AG09309 (cell line): ENCODE measurements around the gene KIRREL1.

Experiments
- DNase-seq: peaks from one replicate; pipeline ENCODE4 v3.0.0-alpha.2; 2010; ENCODE audit warnings: low read depth
- H3K4me3 ChIP-seq: 2 replicates; pipeline ENCODE4 v1.5.1; 2011; ENCODE audit warnings: mild to moderate bottlenecking, low read depth, low read length, moderate library complexity; ENCODE audit not compliant: control insufficient read depth
- TF ChIP-seq, protein P1 (sequence below): IDR thresholded peaks from 2 replicates; pipeline ENCODE4 v1.5.1; 2011; ENCODE audit warnings: mild to moderate bottlenecking, low read depth, low read length, inconsistent platforms; ENCODE audit not compliant: insufficient read depth, control insufficient read depth; ENCODE audit errors: missing control alignments

Gene KIRREL1

DNA sequence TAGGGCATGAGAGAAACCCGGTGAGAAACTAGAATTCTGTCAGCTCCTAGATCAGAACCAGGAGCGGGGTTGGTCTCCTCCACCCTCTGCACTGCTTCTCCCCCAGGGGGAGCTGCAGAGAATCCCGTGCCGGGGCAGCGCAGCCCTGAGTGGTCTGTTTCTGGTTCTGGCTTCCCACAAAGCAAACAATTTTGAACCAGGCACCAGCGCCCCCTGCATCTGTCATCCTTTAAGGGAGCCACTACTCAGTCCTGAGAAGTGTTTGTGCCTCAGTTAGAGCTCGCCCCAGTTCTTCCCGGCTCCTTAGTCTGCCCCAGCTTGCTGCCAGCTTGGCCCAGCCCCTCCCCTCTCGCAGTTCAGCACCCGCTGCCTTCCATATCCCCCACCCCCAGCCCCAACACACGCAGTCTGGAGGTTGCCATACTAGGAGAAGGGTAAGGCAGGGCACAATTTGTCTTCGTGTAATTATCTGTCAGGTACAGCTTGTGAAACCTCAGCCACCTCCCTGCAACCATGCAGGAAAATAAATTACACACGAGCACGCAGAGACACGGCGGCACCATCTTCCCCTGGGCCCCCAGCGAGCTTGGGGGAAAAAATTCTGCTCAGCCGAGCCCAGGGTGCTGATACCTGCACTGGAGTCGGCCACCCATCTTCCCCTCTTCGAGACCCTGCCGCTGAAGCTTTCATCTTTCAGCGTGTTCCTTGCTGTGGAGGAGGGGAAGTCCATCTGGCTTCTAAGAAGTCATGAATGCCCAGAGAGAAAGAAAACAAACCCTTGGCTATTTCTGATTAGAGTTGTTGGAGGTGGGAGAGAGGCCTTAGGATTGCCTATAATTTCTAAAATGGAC lies 124.6 kb downstream of the KIRREL1 start:
- H3K4me3 ChIP-seq = no peak overlapping the region
- TF ChIP-seq, protein P1, sequence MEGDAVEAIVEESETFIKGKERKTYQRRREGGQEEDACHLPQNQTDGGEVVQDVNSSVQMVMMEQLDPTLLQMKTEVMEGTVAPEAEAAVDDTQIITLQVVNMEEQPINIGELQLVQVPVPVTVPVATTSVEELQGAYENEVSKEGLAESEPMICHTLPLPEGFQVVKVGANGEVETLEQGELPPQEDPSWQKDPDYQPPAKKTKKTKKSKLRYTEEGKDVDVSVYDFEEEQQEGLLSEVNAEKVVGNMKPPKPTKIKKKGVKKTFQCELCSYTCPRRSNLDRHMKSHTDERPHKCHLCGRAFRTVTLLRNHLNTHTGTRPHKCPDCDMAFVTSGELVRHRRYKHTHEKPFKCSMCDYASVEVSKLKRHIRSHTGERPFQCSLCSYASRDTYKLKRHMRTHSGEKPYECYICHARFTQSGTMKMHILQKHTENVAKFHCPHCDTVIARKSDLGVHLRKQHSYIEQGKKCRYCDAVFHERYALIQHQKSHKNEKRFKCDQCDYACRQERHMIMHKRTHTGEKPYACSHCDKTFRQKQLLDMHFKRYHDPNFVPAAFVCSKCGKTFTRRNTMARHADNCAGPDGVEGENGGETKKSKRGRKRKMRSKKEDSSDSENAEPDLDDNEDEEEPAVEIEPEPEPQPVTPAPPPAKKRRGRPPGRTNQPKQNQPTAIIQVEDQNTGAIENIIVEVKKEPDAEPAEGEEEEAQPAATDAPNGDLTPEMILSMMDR = peak; percentile 63
- no peak for DNase-seq

DNA sequence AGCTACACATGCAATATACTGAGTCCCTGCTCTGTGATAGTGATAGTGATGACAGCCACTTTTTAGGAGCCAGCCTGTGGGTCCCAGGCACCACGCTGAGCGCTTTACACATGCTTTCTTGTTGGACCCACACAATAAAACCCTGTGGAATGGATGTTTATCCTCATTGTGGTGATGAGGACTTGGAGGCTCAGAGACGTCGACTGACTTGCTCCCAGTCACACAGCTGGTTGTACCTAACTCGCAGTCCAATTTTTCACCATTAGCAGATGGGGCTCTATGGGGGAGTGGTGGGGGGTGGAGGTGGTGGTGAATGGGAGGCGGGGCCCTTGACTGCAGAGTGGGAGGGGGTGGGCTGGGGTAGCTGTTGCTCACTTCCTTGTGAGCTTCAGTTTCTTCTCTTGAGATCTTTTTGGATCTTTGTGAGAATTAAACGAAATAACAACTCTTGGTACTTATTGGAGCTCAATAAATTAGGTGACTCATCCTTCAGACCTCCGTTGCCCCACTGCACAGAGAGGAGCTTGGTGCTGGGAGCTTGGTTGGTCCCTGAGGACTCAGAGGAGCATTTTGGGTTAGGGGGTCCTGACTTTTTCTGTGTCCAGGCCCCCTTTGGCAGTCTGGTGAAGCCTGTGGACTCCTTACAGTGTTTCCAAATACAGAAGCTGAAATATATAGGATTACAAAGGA lies 125.4 kb downstream of the KIRREL1 start:
- H3K4me3 ChIP-seq = no peak overlapping the region
- TF ChIP-seq, protein P1 = no peak
- no peak for DNase-seq

DNA sequence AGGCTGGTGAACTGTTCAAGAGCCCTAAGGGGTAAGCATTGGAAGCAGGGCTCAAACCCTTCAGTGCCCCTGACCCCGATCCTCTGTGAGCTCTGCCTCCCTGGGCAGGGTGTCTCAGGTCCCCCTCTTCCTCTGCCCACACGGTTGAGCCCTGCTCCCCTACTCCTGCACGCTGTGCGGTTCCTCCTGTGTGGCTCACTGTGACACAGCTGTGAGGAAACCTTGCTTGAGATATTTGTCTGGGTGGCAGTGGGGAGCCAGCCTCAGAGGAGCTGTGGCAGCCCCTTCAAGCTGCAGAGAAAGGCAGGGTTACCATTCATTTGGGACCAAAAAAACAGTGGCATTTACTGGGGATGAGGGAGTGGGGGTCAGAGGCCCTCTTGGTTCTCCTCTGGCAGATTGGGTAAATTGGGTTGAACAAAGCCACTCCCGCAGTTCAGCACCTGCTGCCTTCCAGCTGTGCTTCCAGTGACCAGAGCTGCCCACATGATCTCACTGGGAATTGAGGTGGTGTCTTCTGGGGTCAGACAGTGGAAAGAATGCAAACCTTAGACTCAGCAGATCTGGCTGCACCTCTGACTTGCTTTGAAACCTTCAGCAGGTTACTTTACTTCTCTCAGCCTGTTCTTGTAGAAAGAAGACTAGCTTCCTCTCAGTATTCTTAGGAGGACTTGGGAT lies 126.7 kb downstream of the KIRREL1 start:
- TF ChIP-seq, protein P1 = no peak
- H3K4me3 ChIP-seq = no peak overlapping the region
- DNase-seq = no peak

DNA sequence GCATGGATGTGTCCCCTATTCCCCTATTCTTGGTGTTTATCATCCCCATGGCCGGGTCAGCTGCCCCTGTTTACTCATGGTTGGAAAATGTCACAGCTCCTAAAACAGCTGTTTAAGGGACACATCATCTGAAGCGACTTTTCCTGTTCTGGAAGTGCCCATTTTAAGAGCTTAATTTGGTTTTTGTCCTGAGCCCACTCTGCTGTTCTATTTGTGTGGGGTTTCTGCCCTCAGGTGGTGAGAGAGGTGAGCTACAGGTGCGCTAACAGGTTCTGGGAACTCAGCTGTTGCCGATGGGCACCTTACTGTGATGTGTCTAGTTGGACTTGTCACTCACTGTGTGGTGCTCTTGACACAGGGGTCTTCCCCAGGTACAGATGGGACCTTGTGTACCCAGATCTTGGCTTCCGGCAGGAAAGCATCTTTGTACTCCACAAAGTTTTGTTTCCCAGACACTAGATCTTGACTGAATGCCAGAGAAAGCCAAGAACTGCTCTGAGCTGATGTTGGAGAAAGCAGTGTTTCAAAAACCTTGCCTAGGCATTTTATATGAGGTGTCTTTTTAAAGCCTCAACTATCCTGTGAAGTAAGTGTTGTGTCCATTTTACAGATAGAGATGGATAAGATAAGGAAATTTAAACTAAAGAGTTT lies 128.3 kb downstream of the KIRREL1 start:
- no peak overlapping the region for H3K4me3 ChIP-seq
- no peak for DNase-seq
- TF ChIP-seq, protein P1 = peak; percentile 63

DNA sequence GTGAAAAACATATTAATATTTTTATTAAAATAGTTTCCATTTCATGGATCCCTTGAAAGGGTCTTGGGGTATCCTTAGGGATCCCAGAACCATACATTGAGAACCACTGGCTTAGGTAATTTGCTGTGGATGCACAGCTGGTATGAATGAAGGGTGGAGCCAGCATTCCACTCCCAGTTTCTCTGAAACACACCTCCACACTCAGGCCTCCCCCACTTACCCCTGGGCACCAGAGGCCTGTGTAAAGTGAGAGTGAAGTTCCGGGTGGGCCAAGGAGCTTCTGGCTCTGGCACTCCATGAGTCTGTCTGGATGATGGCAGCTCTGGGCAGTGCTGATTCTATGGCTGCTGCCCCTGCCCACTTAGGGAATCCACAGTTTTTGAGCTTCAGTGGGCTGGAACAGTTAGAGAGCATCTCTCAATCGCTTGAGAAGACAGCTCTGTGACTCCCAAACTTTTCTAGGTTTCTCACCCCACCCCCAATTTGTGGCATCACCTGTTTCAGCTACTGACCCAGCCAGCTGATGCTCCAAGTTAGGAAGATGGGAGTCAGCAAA lies 129.5 kb downstream of the KIRREL1 start:
- TF ChIP-seq, protein P1 = no peak
- no peak for DNase-seq
- H3K4me3 ChIP-seq = no peak overlapping the region

DNA sequence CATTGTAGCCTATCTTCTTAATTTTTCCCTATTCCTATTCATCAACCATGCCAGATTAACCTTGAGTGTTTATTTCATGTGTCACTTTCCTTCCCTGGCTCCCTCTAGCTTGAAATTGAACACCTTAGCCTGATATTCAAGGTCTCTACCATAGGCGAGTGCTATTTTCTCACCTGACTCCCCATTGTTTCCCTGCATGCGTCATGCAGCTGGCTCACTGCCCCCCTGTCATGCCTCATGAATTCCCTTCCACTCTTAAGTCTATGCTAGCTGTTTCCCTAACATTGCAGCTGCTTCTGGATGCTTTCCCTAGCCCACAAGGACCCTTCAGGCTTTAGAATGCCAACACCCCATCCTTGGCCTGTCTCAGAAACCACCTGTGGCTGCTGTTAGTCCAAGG lies 130.6 kb downstream of the KIRREL1 start:
- TF ChIP-seq, protein P1 = no peak
- H3K4me3 ChIP-seq = no peak overlapping the region
- DNase-seq = no peak
